ENCODE data around the gene ARHGAP10. TPM values are rescaled to one million over a fixed set of nuclear protein-coding genes. Genes with fewer than 3 reads are reported as not detected.
A peak's percentile ranks its signal among the peaks of the same experiment; 100 is the strongest.

ARHGAP10 gene
- total RNA-seq, 2 donors from 2014 or later, result 36.1 to 43.5 TPM

GRCh38 chr4:147913137-147913536 is 181.2 kb downstream of the ARHGAP10 start:
- DNase-seq (ENCODE audit: low spot score), result no peak
- H3K36me3 ChIP-seq, result peaks cover 33% of the 10 kb centered on the region
- no peaks in the 10 kb centered on the region for H3K9me3 ChIP-seq
- H3K27ac ChIP-seq, result no peak overlapping the region
- no peaks in the 10 kb centered on the region for H3K27me3 ChIP-seq
- no peaks in the 10 kb centered on the region for H3K4me1 ChIP-seq
- H3K4me3 ChIP-seq, result no peak overlapping the region
- no peak for TF ChIP-seq CTCF (IDR thresholded peaks at IDR 0.05)

GRCh38 chr4:147916351-147916750 is 184.5 kb downstream of the ARHGAP10 start:
- TF ChIP-seq CTCF (IDR thresholded peaks at IDR 0.05), result no peak
- no peak overlapping the region for H3K4me3 ChIP-seq
- H3K27me3 ChIP-seq, result no peaks in the 10 kb centered on the region
- no peak for DNase-seq (ENCODE audit: low spot score)
- no peak overlapping the region for H3K27ac ChIP-seq
- peaks cover 27% of the 10 kb centered on the region for H3K36me3 ChIP-seq
- H3K4me1 ChIP-seq, result no peaks in the 10 kb centered on the region
- H3K9me3 ChIP-seq, result no peaks in the 10 kb centered on the region

- no peak for TF ChIP-seq CTCF (IDR thresholded peaks at IDR 0.05)
- no peak overlapping the region for H3K27ac ChIP-seq
- no peaks in the 10 kb centered on the region for H3K36me3 ChIP-seq
- H3K27me3 ChIP-seq, result no peaks in the 10 kb centered on the region
- H3K4me3 ChIP-seq, result no peak overlapping the region
- no peaks in the 10 kb centered on the region for H3K9me3 ChIP-seq
- DNase-seq (ENCODE audit: low spot score), result no peak
- no peaks in the 10 kb centered on the region for H3K4me1 ChIP-seq
These were observed 191.5 kb downstream of the ARHGAP10 start for GRCh38 chr4:147923381-147923780.

- H3K4me1 ChIP-seq, result no peaks in the 10 kb centered on the region
- no peaks in the 10 kb centered on the region for H3K9me3 ChIP-seq
- H3K27ac ChIP-seq, result no peak overlapping the region
- H3K36me3 ChIP-seq, result no peaks in the 10 kb centered on the region
- TF ChIP-seq CTCF (IDR thresholded peaks at IDR 0.05), result no peak
- no peak for DNase-seq (ENCODE audit: low spot score)
- H3K27me3 ChIP-seq, result no peaks in the 10 kb centered on the region
- H3K4me3 ChIP-seq, result no peak overlapping the region
These were observed 192.0 kb downstream of the ARHGAP10 start for GRCh38 chr4:147923854-147924253.

- Histone ChIP-seq H3K27me3 (no peaks in the 10 kb centered on the region), H3K4me1 (no peaks in the 10 kb centered on the region), H3K36me3 (no peaks in the 10 kb centered on the region), H3K9me3 (no peaks in the 10 kb centered on the region), H3K4me3 (no peak overlapping the region), H3K27ac (no peak overlapping the region)
- no peak for DNase-seq (ENCODE audit: low spot score)
- peak in 1 of 2 donors; percentile 66 for TF ChIP-seq CTCF (IDR thresholded peaks at IDR 0.05)
These were observed 192.9 kb downstream of the ARHGAP10 start for GRCh38 chr4:147924604-147925412.

Measured in right atrium auricular region (tissue), 2 donors.